PC-9 (cell line): ENCODE data around the gene CXorf49.
"Not testable (repeated sequence)": the region's sequence is repeated elsewhere in the genome, so short reads cannot be mapped to it uniquely, and the experiment has no call there.

Experiments used
- CTCF ChIP-seq: fragments of 200-600 bp; sonication (generic); conservative IDR thresholded peaks from 2 replicates; pipeline ENCODE4 v1.6.1; 2017; ENCODE audit warnings: mixed run types, antibody characterized with exemption, mild to moderate bottlenecking, moderate library complexity
- EZH2 ChIP-seq: fragments of 200-600 bp; sonication (generic); IDR thresholded peaks from 2 replicates; pipeline ENCODE4 v1.8.0; 2017; ENCODE audit warnings: antibody characterized with exemption, low read depth

GRCh38 chrX:71696641-71697465 is 21.2 kb downstream of the CXorf49 start:
- not testable (repeated sequence) for TF ChIP-seq CTCF, EZH2
